ENCODE data around the gene RPL9.
A peak's percentile ranks its signal among the peaks of the same experiment; 100 is the strongest.
"Not testable (repeated sequence)": the region's sequence is repeated elsewhere in the genome, so short reads cannot be mapped to it uniquely, and the experiment has no call there.

RPL9 gene

DNA sequence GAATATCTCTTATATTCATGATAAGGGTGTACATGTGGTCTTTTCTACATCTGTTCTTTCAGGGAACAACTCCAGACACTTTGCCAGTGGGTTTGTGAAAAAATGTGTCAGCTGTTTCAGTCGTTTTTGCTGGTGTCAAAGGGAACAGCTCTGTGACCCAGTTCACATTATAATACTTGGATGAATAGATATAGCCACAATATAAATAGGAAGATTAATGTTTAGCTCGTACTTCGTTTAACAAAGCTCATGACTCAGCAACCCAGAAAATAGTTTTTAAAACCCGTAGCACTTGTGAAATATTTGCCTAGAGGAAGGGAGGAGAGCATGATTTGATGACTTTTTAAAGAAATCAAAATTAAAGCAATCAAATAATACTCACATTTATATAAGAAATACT is 8.0 kb upstream of the RPL9 start:
- DNase-seq (ENCODE audit: low spot score), result no peak

DNA sequence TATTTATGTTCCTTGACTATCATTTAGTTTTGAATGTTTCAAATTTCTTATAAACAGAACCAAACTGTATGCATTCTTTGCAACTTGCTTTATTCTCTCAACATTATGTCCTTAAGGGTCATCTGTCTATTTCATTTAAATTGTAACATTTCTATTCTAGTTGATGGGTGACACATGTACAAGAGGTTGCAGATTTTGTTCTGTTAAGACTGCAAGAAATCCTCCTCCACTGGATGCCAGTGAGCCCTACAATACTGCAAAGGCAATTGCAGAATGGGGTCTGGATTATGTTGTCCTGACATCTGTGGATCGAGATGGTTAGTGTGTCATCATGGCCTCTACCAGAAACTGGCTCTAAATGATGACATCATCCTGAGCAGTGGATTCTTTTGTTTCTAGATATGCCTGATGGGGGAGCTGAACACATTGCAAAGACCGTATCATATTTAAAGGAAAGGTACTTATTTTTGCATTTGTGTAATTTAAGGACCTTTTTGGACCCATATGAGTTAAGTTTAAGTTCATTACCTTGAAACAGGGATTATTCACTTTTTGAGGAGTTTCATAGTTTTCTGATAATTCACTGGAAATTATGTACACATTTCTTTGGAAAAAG is 6.3 kb upstream of the RPL9 start:
- peak; percentile 80 for DNase-seq (ENCODE audit: low spot score)

DNA sequence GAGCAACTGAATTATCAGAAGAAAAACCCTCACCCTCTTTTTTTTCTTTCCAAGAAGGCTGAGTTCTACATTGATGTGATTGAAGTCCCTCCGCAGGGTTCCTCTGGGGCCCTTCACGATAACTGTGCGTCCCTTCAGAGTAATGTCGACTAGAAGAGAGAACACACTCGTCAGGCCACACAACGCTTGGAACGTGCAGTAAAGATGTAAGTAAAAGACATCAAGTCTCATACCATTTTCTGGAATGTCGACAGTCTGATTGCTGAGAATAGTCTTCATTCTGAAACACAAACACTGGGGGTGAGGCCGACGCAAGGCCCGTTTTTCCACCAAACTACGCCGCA is 589 bp downstream of the RPL9 start:
- DNase-seq (ENCODE audit: low spot score), result not testable (repeated sequence)

DNA sequence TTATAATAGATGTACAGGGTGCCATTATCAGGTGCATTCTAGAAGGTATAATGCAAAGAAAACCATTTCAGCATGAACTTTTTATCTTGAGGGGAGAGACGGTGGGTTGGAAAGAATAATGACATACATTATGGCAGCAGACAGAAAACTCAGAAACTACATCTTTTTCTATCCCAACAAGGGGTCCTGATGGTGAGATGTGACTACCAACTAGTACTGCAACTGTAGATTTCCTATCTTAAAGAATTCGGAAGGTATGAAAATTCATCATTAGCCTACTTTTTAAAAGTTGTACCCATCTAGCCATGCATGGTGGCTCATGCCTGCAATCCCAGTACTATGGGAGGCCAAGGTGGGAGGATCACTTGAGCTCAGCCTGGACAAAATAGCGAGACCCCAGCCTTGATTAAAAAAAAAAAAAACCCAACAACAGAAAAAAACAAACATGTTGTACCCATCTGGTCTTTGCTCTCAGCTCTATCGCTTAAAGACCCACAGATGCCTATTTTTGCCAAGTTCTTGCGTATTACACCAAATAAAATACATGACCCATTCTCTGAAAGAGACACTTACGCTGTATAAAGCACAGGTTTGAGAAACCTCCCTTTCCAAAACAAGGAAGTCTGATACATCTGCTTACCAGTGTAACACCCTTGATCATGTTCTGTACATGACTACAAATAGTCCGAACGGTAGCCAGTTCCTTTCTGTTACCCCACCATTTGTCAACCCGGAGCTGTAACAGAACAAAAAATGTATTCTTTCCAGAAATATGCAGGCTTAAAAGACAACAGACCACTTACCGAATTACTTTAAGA is 1.6 kb downstream of the RPL9 start:
- no peak for DNase-seq (ENCODE audit: low spot score)

DNA sequence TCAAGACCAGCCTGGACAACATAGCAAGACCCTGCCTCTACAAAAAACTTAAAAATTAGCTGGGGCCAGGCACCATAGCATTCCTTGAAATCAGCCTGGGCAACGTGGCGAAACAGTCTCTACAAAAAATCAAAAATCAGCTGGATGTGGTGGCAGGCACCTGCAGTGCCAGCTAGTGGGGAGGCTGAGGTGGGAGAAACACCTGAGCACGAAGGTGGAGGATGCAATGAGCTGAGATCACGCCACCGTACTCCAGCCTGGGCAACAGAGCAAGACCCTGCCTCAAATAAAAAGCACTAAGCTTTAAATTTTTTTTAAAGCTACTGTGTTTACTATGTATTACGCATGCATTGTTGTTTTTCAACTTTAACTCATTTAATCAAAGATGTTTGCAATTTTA is 3.2 kb downstream of the RPL9 start:
- DNase-seq (ENCODE audit: low spot score), result no peak

DNA sequence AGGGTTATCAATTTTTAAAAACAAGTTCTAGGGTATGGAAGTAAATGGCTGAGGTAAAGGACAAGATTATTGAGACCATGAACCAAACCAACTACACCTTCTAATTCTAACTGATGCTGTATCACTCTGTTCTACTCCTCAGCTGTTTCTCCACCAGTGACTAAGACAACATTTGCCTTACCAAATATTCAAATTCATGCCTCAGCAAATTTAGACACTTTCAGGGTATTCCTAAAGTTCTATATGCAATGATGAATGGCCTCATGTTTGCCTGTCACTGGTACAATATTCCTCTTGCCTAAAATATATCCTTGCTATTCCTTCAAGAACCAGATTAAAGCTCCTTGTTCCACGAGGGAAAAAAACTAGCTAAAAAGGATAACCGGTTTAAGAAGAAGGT is 5.0 kb downstream of the RPL9 start:
- DNase-seq (ENCODE audit: low spot score), result no peak

DNA sequence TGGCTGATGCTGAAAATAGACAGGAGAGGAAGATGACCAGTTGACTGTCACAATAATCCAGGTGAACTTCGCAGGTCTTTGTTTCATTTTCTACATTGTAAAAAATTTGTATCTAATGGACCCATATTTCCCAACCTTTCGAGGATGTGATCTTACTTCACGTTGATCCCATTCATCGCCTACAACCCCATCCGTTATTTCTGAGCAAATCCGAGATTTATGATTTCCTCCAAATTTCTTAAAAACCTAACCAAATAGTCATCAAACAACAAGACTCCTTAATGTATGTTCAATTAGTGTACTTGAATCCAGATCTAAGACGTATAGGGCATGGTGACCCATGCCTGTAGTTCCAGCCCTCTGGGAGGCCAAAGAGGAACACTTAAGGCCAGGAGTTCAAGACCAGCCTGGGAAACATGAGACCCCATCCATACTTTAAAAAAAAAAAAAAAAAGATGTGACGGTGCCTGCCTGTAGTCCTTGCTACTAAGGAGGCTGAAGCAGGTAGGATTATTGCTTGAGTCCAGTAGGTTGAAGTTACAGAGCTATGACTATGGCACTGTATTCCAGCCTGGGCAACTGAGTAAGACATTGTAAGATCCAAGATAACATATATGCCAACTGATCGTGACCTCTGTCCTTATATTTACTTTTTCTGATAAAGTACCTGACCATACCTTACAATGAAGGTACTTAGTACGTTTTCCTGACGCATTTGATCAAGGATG is 5.7 kb downstream of the RPL9 start:
- DNase-seq (ENCODE audit: low spot score), result no peak

DNA sequence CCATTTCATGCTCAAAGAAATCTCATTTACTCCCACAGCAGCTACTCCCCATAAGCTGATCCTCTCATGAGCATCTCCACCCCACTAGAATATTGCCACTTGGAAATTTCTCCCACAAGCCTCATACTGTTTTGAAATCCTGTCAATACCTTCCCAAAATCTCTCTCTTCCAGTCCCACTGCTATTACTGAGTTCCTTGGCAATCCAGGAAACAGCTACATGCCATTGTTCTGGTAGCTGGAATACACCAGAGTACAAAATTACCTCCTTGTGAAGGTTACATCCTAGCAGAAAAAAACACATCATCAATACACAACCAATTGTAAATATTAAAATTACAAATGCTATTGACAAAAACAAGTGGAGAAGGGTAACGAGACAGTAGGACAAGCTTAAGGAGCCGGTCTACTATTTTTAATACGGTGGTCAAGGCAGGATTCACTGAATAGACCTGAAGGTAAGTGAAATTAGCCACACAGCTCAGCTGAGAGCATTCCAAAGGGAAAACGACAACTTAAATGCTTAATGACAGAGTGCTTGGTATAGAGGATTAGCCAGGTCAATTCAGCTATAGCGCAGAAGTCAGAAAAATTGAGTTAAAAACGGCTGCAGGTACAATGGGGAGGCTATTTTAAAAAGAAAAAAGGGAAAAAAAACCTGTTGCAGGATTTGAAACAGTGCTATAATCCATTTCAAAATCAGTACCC is 6.4 kb downstream of the RPL9 start:
- DNase-seq (ENCODE audit: low spot score), result no peak

DNA sequence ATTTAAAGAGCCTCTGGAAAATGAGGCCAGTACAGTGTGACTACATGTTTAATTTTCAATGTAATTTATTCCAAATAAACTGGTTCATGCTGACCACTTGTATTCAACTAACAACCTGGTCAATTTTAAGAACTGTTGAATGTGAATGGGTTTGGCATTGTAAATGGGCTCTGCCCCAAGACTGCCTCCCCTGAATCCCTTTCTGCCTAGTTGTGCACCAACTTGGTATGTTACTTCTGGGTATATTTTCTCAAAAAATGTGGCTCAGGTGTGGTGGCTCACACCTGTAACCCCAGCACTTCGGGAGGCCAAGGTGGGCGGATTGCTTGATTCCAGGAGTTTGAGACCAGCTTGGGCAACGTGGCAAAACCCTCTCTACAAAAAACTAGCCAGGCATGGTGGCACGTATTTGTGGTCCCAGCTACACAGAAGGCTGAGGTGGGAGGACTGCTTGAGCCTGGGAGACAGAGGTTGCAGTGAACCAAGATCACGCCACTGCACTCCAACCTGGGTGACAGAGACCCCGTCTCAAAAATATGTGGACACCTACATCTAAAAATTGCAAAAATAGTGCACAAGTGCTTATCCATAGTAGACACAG is 7.2 kb downstream of the RPL9 start:
- no peak for DNase-seq (ENCODE audit: low spot score)

DNA sequence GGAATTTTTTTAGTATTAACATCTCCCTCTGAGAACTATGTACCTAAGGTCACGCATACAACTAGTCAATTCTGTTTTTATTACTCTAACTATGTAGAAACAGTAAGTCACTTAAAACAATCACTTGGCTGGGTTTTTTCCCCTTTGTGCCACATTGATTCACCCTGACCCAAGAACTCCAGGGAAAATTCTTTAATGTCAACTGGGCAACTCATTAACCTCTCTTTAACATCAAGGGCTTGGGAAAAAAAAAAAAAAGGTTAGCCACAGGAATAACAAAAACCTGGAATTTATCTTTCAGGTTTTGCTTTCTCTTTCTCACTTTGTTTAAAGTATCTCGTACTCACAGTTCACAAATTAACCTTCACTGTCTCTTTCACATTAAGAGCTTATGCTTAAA is 8.1 kb downstream of the RPL9 start:
- no peak for DNase-seq (ENCODE audit: low spot score)

DNA sequence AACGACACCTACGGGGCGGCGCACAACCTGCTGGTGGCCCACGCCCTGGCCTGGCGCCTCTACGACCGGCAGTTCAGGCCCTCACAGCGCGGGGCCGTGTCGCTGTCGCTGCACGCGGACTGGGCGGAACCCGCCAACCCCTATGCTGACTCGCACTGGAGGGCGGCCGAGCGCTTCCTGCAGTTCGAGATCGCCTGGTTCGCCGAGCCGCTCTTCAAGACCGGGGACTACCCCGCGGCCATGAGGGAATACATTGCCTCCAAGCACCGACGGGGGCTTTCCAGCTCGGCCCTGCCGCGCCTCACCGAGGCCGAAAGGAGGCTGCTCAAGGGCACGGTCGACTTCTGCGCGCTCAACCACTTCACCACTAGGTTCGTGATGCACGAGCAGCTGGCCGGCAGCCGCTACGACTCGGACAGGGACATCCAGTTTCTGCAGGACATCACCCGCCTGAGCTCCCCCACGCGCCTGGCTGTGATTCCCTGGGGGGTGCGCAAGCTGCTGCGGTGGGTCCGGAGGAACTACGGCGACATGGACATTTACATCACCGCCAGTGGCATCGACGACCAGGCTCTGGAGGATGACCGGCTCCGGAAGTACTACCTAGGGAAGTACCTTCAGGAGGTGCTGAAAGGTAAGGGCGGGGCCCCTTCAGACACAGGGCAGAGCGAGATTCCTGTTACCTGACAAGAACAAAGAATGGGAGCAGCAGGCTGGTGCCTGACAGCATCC is 11.7 kb downstream of the RPL9 start:
- DNase-seq (ENCODE audit: low spot score), result peak; percentile 52

DNA sequence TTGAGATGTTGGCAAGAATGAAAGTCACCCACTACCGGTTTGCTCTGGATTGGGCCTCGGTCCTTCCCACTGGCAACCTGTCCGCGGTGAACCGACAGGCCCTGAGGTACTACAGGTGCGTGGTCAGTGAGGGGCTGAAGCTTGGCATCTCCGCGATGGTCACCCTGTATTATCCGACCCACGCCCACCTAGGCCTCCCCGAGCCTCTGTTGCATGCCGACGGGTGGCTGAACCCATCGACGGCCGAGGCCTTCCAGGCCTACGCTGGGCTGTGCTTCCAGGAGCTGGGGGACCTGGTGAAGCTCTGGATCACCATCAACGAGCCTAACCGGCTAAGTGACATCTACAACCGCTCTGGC is 12.3 kb downstream of the RPL9 start:
- no peak for DNase-seq (ENCODE audit: low spot score)

DNA sequence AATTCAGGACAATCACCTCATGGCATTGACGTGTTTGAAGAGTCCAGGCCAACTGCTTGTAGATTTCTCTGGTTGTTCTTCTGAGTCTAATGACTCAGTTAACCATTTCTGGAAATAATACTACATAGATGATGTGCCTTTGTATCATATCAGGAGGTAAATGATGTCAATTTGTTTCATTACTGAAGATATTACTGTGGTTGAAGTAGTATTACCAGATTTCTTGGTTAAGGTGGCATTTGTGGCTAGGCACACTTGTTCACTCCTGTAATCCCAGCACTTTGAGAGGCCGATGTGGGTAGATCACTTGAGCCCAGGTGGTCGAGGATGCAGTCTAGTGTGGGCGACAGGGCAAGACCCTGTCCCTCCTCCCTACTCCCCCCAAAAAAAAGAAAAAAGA is 15.7 kb downstream of the RPL9 start:
- DNase-seq (ENCODE audit: low spot score), result no peak

DNA sequence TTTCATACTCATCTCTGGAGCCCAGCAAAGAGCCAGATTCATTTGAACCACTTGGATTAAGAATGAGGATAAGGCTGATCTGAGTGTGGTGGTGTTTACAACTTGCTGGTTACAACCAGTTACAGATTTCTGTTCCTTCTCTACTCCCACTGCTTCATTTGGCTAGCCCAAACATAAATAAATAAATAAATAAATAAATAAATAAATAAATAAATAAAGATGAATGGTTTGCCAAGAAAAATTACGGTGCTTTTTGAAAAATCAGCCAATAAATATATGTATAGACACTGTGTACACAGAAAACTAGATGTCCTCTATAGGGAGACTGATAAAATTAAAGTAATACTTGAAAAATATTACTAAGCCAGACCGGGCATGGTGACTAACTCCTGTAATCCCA is 17.1 kb downstream of the RPL9 start:
- no peak for DNase-seq (ENCODE audit: low spot score)

DNA sequence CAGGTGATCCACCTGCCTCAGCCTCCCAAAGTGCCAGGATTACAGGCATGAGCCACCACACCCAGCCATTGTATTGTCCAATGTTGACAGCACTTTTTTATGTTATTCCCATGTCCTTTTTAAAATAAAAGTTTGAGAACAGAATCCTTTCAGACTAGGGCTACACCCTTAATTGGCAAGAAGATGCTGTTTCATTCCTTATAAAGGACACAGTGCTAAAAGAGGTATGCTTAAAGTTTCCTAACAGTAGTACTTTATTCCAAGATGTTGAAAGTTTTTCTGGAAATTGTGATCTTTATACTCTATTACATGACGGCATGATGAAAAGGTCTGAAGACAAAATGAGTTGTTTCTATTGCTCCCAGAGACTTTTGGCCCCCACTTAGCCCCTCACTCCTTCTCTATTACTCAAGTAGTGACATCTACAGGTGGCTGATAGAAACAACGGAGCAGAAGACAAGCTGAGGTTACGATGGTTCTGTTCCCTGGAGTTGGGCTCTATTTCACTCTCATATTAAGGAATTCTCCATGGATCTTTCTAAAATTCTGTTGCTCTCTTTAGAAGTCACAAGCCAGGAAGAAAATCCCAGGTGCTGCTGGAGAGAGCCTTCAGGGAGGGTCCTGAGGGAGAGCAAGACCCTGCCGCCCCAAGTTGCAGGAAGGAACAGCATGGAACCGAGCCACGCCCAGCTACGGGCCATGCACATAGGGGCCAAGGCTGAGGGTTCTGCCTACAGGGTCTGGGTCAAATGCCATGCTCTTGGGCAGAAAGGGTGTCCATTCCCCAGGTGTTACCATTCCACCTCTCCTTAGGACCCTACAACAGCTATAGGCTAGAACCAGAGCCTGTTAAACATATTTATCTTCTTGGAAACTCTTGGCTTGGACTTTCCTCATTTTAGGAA is 22.8 kb downstream of the RPL9 start:
- peak; percentile 20 for DNase-seq (ENCODE audit: low spot score)

DNA sequence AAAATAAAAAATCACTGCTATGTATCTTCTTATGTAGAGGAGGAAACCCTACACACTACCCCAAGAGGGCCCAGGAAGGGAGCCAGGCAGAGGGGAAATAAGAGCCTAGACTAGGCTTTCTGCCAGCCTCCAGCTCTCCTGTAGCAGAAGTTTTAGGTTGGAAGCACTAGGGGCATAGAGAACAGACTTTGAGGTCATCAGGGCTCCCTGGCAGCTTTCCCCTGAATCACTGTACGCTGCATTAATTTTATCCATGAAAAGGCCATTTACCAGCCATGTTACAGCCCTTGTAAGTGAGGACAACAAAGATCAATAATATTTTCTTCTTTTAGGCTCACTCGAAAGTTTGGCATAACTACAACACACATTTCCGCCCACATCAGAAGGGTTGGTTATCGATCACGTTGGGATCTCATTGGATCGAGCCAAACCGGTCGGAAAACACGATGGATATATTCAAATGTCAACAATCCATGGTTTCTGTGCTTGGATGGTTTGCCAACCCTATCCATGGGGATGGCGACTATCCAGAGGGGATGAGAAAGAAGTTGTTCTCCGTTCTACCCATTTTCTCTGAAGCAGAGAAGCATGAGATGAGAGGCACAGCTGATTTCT is 24.7 kb downstream of the RPL9 start:
- DNase-seq (ENCODE audit: low spot score), result no peak

DNA sequence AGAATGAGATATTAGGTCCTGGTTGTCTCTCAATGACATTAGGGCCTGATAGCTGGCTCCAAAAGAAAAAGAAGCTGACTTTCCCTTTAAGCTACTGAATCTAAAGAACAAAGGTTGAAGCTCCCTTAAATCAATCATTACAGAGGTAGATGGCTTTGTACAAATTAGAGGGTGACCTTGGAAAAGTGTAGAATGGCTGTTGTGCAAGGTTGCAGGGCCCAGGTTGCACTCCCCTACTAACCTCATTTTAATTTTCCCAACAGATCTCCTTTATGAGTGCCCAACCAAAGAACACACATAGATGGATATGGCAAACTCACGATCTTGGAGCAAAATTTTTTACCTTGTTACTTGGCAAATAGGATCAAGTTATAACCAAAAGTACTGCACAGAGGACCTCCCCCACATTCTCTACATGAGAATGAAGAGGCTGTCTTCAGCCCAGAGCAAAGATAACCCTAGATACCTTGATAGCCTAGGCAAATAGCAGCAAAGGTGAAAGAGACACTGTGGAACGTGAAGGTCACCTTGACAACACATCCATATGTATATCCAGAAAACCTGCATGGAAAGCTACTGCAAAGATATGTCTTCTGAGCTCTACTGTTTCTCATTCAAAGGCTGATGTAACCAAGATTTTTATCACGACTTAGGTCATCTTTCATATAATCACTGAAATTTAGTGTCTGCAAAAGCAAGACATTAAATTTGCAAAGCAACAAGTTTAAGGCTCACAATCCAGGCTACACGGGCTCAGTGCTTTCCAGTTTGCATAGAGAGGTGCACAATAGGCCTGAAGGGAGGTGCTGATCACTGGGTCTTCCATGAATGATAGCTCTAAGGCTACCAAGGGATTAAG is 29.0 kb downstream of the RPL9 start:
- no peak for DNase-seq (ENCODE audit: low spot score)

DNA sequence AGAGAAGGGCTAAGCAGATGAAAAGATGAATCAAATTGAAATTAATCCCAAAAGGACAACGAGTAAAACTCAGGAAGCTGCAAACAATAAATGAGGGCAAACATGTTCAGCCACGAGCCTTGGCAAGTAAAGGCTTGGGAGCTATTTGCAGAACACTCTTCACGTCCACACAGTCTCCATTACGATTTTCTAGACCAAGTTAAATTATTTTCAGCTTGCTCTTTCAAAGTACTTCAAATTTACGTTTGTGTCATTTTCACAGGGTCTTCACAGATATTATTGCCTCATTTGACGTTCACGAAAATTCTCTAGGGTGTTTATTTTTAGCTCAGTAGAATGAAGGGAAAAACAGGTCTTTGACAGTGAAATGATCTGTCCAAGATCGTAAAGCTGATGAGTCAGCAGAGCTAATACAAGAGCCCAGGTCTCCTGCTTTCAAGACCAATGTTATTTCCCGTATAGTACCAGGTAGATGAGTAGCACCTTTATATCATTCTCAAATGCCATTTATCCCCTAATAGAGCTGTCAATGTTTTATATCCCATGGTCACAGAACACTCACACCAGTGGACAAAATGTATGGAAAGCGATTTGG is 31.1 kb downstream of the RPL9 start:
- no peak for DNase-seq (ENCODE audit: low spot score)

DNA sequence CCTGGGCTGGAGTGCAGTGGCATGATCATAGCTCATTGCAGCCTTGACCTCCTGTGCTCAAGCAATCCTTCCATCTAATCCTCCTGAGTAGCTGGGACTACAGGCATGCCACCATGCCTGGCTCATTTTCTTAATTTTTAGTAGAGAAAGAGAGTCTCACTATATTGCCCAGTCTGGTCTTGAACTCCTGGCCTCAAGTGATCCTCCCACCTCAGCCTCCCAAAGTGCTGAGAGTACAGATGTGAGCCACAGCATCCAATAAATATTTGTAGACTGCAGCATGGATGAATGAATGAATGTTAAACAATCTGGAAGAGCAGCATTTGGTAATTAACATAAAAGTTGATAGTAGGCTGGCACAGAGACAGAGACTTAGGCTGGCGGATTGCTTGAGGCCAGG is 32.0 kb downstream of the RPL9 start:
- no peak for DNase-seq (ENCODE audit: low spot score)
